GM21619 (cell line): Measurements from ENCODE around the gene FGF12.
"Not testable (repeated sequence)": the region's sequence is repeated elsewhere in the genome, so short reads cannot be mapped to it uniquely, and the experiment has no call there.

ENCODE experiments used
- ATAC-seq: cut with Tn5 transposase; IDR thresholded peaks from one replicate; pipeline ENCODE4 v1.9.1; 2021; ENCODE audit not compliant: unreplicated experiment

FGF12 gene

DNA sequence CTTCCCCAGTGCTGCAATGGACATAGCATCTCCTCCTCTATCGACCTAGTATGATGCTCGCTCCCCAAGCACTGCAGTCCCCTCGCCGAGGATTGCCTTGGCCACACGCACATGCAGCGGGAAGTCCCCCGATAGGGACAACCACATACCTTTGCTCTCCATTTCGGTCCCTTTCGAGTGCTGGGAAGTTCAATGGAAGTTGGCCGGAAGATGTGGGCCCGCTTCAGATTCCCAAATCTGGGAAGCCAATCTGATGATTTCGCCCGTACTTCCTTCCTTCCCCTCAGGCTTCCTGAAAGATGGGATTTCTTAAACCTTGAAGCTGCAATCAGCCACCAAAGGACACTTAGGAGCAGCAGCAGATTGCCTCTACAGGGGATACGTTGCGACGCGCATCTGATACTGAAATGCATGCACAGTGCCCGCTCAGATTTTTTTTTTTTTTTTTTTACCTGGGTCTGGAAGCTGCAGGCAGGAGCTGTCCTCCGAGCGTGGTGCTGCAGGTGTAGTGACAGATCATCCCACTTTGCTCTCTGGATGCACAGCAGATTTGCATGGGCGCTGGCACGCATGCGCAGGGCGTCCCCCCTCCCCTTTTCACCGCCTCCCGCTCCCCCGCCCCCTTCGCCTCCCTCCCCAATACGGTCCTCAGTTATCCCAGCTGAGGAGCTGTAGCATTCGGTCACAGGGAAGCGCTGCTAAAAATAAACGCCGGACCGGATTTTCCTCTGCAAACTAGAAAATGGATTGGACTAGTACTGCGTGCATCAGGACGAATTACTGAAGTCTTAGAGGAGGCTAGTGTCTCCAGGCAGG is at the start of gene FGF12:
Gene FGF12 (minus strand): TSS at position 510 of the 816 bp plus-strand sequence.
- ATAC-seq: no peak

DNA sequence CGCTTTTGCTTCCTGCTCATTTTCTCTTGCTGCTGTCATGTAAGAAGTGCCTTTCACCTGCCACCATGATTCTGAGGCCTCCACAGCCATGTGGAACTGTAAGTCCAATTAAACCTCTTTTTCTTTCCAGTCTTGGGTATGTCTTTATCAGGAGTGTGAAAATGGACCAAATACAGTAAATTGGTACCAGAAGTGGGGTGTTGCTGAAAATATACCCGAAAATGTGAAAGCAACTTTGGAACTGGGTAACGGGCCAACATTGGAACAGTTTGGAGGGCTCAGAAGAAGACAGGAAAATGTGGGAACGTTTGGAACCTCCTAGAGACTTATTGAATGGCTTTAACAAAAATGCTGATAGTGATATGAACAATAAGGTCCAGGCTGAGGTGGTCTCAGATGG is 47.0 kb upstream of the FGF12 start:
- not testable (repeated sequence) for ATAC-seq

DNA sequence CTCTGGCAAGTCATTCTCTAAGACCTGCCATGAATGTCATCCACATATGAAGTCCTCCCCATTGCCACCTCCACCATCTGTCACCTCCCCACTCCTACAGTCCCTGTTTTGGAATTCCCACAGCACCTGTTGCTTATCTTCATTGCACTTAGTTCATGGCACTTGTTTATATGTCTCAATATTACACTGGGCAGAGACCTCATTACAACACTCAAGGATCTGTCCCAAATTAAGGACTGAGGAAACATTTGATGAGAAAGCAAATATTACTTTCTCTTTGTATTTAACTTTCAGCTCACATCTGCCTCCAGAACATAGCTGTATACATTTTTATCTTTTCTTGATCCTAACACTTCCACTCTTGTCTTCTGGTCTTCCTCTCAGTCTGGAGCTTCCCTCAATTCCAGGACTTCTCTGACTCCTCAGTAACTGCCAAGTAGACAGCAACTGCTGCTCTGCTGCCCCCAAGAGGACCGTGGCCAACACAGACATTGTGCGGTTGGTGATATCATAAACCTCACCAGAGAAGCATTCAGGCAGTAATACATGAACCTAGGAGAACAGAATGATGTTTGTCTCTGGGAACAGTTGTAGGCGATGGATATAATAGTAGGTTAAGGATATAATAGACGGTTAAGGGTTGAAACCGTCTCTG is 45.0 kb upstream of the FGF12 start:
- ATAC-seq: no peak

DNA sequence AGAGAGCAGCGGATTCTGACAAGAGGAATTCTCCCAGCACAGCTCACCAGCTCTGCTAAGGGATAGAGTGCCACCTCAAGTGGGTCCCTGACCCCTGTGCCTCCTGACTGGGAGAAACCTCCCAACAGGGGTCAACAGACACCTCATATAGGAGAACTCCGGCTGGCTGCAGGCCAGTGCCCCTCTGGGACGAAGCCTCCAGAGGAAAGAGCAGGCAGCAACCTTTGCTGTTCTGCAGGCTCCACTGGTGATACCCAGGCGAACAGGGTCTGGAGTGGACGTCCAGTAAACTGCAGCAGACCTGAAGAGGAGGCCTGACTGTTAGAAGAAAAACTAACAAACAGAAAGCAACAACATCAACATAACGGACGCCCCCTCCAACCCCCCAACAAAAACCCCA is 31.3 kb upstream of the FGF12 start:
- ATAC-seq: no peak

DNA sequence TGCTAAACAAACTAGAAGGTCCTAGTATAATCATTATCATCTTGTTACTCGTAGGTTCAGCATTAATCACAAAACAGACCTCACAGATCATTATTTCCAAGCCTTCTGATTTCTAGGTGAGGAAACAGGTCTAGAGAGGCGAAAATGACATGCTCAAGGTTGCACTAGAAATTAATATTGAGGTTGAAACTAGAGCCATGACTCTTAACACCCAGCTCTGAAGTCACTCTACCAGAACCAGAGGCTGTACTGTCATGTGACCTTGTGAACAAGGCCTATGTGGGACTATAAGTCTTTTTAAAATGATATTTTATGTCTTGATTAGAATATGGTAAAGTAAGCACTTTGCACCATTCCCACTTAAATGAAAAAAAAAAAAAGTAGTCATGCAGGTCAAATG is 23.8 kb upstream of the FGF12 start:
- ATAC-seq: no peak

DNA sequence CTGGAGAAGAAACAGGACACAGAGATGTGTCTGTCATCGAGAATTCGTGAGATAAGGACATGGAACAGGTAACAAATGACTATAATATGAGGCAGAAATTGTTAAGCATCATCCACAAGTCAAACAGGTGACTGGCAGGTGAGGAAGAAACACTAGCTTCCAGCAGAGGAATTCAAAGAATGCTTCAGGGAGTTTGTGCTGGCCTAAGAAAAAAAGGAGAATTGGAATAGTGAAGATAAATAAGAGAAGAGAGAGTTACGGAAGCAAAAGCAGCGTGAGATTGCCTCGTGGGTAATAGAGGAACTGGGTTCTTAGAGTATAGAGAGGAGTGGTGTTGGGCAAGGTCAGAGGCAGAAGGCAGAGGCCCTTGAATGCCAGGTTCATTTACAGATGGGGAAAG is 22.9 kb upstream of the FGF12 start:
- no peak for ATAC-seq

DNA sequence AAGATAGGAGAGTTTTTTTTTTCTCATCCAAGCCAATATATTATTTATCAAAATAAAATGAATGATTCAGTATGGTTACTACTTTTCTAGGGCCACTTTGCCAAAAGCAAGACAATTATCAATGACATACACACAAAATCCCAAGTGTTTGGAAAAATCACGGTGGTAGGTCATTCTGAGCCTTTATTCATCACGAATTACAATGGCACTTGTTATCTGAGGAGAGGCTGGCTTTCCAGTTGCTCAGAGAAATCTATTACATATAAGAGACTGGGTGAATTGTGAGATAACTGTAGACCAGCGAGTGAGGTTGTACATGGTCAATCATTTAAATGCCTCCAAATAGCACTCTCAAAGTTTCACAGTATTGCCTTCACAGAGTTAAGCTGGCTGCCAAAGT is 20.4 kb upstream of the FGF12 start:
- ATAC-seq: no peak

DNA sequence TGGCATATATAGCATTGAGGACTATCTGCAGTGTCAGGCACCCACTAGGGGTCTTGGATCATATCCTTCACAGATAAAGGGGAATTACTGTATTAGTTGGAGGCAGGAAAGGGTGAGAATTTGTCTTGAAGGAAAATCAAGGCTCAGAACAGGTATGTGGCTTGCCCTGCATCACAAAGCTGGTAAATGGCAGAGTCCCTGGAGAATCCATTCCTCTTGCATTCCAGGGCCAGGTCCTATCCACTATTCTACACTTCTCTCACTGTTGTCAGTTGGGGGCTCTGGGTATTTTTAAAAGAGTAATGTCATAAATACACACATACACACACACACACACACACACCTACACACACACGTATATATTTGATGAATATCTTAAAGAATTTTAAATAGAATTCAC is 19.8 kb upstream of the FGF12 start:
- ATAC-seq: no peak

DNA sequence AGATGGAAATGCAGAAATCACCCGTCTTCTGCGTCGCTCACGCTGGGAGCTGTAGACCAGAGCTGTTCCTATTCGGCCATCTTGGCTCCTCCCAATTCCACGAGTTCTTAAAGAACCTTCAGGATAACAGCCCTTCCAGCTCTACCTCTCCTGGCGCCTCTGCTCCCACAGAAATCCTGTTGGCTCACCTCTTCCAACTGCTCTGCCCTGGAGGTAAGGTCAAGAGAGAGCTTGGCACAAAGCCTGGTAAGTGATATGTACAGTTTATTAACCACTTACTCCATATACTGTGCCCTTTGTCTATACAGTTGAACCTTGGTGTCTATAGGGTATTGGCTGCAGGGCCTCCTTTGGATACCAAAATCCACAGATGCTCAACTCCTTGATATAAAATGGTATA is 17.8 kb upstream of the FGF12 start:
- no peak for ATAC-seq

DNA sequence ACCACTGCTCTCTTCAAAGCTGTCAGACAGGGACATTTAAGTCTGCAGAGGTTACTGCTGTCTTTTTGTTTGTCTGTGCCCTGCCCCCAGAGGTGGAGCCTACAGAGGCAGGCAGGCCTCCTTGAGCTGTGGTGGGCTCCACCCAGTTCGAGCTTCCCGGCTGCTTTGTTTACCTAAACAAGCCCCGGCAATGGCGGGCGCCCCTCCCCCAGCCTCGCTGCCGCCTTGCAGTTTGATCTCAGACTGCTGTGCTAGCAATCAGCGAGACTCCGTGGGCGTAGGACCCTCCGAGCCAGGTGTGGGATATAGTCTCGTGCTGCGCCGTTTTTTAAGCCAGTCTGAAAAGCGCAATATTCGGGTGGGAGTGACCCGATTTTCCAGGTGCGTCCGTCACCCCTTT is 17.3 kb upstream of the FGF12 start:
- ATAC-seq: not testable (repeated sequence)

DNA sequence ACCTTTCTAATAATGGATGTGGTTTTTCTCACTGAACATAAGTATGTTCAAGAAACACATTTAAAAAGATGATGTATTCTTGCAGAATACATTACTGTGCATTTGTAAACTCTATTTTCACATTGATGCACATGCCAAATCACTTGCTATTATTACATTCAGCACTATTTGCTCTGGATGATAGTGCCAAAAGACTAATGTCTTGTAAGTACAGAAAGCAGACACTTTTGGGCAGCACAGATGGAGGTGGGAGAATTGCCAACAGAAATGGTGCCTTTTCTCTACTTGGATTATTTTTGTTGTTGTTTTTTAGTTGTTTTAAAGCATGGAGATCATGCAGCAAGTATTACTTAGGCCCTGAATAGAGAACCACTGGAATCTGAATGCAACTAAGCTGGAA is 10.2 kb upstream of the FGF12 start:
- ATAC-seq: no peak

DNA sequence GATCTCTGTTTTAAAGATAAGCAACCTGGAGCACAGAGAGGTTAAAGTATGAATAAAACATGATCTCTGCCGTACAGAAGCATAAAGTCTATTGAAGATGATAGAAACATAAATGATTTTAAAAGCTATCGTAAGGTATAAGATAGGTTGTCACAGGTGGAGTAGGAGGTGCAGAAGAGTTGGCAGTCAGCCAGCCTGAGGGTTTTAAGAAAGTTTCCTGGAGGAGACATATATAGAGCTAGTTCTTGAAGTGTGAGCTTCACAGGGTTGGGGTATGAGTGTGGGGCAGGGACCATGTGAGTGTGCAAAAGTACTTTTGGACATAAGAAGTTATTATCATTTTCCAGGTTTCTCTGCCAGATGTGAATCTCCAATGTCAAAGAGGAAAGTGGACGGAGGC is 3.9 kb upstream of the FGF12 start:
- ATAC-seq: no peak

DNA sequence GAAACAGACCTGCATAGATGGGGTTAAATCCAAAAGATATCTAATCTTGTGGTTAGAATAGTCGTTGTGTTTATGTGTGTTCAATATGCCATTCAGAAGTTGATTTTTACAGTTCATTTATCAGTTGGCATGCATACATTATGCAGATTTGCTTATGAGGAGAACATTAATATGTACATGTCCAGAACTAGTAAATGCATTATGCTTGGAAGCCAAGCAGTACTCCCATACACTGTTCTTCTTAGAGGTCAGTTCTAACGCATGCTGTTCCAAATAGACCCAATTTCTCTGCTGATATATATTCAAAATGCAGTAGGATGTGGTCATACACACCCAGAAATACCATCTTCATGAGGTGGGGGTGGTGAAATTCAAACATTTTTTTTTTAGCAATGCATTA is 956 bp downstream of the FGF12 start:
- no peak for ATAC-seq

DNA sequence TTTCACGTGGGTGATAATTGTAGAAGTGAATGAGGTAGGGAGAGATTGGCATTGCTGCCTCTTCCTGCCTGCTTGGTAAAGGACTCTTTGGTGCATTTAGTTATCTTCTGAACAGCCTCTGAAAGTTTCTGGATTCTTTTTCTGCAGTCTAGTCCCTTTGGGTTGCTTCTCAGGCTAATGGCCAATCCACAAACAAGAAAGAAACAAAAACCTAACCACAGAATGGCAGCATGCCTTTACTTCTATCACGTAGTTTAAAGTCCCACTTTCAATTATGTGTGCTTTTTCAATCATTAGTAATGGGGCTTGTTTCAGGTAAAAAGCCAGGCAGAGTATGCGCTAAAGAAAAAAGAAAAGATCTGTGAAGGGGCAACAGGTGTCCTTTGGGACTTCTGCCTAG is 7.4 kb downstream of the FGF12 start:
- no peak for ATAC-seq

DNA sequence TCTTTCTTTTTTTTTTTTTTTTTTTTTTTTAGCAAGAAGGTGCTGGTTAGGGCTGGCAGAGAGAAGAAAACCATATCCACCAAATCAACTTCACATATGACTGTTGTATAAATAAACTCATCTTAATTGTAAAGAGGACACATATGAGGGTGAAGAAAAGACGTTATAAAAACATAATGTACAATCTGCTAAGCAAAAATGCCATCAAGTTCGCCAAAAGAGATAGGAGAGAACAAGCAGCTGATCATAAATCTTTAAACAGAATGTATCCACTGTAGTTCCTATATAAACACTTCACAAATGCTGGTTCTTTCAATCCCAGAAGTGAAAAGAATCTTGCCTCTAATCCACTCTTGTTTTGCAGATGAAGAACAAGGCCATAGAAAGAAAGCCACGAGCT is 9.2 kb downstream of the FGF12 start:
- no peak for ATAC-seq

DNA sequence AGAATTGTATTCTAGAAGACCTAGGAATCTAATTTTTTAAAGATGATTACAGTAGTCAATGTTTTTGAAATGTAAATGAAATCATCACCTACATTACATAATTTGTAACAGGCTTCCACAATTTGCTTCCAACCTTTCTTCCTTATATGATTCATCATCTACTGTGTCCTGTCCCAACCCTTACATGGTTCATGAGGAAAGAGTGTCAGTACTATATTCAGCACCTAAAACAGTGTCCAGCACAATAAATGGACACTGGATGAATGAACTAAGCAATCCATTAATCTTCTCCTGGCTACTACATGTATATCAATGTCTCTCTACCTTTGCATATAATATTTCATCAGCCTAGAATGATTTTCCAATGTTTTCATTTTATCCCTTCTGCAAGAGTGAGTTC is 12.2 kb downstream of the FGF12 start:
- ATAC-seq: no peak

DNA sequence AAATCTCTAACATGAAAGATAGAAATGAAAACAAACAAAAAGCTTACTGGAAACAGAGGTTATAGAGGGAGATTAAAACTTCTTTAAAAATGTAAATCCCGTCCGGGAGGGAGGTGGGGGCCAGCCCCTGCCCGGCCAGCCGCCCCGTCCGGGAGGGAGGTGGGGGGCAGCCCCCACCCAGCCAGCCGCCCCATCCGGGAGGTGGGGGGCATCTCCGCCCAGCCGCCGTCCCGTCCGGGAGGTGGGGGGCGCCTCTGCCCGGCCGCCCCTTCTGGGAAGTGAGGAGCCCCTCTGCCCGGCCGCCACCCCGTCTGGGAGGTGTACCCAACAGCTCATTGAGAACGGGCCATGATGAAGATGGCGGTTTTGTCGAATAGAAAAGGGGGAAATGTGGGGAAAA is 16.2 kb downstream of the FGF12 start:
- ATAC-seq: not testable (repeated sequence)

DNA sequence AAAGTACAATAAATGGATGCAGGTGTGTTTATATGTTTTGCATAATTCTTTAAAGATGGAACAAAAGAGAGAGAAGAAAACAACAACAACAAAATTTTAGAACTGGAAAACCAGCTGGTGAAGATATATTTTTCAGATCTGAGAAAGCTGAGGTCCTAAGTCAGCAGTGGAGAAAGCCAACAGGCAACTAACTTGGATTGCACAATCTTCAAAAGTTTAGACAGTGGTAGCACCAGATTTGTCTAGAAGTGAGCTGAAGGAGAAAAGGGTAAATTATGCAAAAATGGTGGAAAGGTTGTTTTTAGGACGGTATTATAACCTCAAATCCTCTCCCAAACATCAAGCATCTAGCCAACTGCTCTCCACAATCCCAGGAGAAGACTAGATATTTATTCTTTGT is 17.0 kb downstream of the FGF12 start:
- ATAC-seq: no peak

DNA sequence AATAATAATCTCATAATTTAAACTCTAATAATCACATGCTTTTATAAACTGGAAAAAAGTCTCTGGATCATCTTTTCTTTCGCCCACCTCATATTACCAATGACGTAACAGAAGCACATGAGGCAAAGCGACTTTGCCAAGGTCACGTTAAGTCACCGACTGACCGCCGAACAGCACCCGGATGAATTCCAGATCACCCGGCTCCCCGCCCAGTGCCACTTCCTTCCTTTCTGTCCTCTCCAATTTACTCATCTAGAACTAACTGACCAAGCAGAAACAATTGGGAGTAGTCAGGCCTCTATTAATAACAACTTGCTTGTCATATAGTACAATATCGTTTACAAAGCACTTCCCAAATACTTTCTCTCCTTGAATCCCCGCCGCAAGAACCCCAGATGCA is 21.1 kb downstream of the FGF12 start:
- no peak for ATAC-seq

DNA sequence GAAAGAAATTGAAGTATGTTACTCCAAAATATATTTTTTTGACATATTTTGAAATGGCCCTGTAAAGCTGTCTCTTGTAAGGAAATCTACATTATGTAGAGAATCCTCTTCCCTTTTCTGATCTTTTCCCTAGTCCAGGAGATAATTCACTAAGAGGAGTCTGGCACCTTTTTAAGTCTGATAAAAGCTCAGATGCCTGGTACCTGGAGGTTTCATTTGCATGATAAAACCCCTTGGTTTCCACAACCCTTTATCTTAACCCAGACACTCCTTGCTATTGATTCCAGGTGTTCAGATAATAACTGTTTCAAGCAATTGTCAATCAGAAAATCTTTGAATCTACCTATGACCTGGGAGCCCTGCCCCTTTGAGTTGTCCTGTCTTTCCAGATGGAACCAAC is 26.5 kb downstream of the FGF12 start:
- no peak for ATAC-seq

DNA sequence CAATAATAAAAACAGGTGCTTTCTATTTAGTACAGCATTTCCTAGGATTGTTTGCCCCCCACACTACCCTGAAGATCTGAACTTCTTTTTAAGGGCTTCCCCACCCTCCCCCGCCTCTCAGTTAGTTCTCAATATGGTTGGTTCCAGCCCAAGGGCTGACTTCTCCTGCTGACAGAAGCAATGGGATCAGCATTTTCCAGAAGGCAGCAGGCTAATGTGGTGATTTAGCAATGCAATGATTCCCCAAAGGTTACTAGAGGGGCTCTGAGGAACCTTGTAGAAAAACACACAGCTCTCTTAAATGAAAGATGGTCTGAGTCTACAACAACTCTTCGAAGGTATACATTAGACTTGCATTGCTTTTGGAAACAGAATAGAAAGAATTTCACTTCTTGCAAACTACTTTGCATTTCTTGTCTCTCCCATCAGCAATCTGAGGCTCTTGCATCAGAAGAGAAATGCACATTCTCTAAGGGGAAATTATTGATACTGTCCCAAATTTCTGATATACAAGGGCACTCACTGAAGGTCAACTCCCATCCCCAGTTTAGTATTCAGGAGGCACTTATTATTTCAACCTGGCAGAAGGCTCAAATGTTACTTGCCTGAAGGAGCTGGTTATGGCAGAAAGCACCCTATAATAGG is 30.3 kb downstream of the FGF12 start:
- no peak for ATAC-seq

DNA sequence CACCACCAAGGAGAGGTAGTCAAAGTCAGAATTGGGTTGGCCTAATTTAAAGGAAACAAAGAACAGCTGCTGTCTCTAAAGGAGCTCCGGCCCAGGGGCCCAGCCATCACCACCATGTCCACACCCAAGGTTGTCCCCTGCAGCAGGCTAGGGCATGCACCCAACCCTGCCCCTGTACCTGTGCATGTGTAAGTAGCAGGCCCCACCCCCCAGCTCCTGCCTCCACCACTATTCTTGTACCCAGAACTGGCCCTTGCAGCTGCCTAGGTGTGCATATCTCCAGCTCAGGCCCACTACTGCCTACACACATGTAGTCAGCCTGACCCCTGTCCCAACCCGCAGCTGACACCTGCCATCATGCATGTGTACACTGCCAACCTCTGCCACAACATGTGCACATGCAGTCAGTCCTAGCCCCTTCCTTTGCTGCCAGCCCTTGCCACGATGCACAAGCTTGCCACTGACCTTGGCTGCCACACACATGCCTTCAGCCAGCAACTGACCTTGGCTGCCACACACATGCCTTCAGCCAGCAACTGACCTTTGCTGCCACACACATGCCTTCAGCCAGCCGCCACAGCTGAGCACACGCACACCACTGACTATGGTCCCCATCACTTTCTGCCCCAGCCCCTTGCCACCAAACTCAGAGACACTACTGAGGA is 39.7 kb downstream of the FGF12 start:
- ATAC-seq: no peak
